HepG2 (cell line): ENCODE results near the gene OR1I1. TPM values are rescaled to one million over a fixed set of nuclear protein-coding genes. Genes with fewer than 3 reads are reported as not detected.

Experiments
- CREB1 ChIP-seq, 2 experiments: fragments of 450-650 bp in 1 of 2; IDR thresholded peaks; 2 replicates each; pipeline ENCODE4 v1.6.1; 2016 to 2017; ENCODE audit warnings: control low read depth in 1 of 2, mild to moderate bottlenecking in 1 of 2, missing compliant biosample characterization in 1 of 2, missing genetic modification characterization in 1 of 2
- ETV5 ChIP-seq: IDR thresholded peaks from 2 replicates; pipeline ENCODE4 v1.6.1; 2018; ENCODE audit warnings: missing biosample characterization, missing genetic modification reagents, inconsistent platforms, borderline replicate concordance
- FOXA3 ChIP-seq: IDR thresholded peaks from 2 replicates; pipeline ENCODE4 v1.6.1; 2016; ENCODE audit warnings: missing genetic modification reagents, missing compliant biosample characterization
- GABPA ChIP-seq, 2 experiments: IDR thresholded peaks; 2 replicates each; pipeline ENCODE4 v1.6.1; 2011 to 2016; ENCODE audit warnings: low read depth in 2 of 2, low read length in 1 of 2, missing biosample characterization in 1 of 2, missing genetic modification characterization in 1 of 2
- HCFC1 ChIP-seq: fragments of 150-350 bp; IDR thresholded peaks from 2 replicates; pipeline ENCODE4 v1.6.1; 2014; ENCODE audit warnings: low read depth, low read length
- IRX3 ChIP-seq: sonication (generic); formaldehyde crosslinking; IDR thresholded peaks from 2 replicates; pipeline ENCODE4 v1.8.1; 2023; ENCODE audit warnings: mild to moderate bottlenecking, low read depth, missing genetic modification reagents, borderline replicate concordance
- LCORL ChIP-seq, 2 experiments: fragments of 450-650 bp in 1 of 2; sonication (generic) in 1 of 2; formaldehyde crosslinking in 1 of 2; IDR thresholded peaks; 2 replicates each; pipeline versions ENCODE4 v1.5.0 to v1.6.1; 2017 to 2020; ENCODE audit warnings: antibody characterized with exemption in 1 of 2, missing genetic modification reagents in 1 of 2
- MATR3 ChIP-seq: sonication (generic); formaldehyde crosslinking; IDR thresholded peaks from 2 replicates; pipeline ENCODE4 v1.4.0; 2020; ENCODE audit warnings: missing genetic modification reagents
- MED1 ChIP-seq: sonication (generic); formaldehyde crosslinking; IDR thresholded peaks from 2 replicates; pipeline ENCODE4 v1.4.0; 2020; ENCODE audit warnings: missing genetic modification reagents
- PAF1 ChIP-seq: IDR thresholded peaks from 2 replicates; pipeline ENCODE4 v1.6.1; 2016; ENCODE audit warnings: missing genetic modification reagents, missing compliant biosample characterization
- PCBP1 ChIP-seq: fragments of 200-400 bp; formaldehyde crosslinking; IDR thresholded peaks from 2 replicates; pipeline ENCODE4 v1.6.1; 2017; ENCODE audit warnings: mild to moderate bottlenecking, low read depth, low read length, borderline replicate concordance
- PCBP2 ChIP-seq: fragments of 200-400 bp; formaldehyde crosslinking; optimal IDR thresholded peaks from 2 replicates; pipeline ENCODE3; 2018; ENCODE audit warnings: low read length, low read depth; ENCODE audit not compliant: poor library complexity, severe bottlenecking
- PHF8 ChIP-seq: sonication (generic); formaldehyde crosslinking; IDR thresholded peaks from 2 replicates; pipeline ENCODE4 v1.5.0; 2020; ENCODE audit warnings: missing genetic modification reagents
- SMARCE1 ChIP-seq: fragments of 450-650 bp; IDR thresholded peaks from 2 replicates; pipeline ENCODE4 v1.6.1; 2017; ENCODE audit warnings: borderline replicate concordance
- TBX2 ChIP-seq: sonication (generic); formaldehyde crosslinking; IDR thresholded peaks from 2 replicates; pipeline ENCODE4 v1.5.0; 2020; ENCODE audit warnings: missing genetic modification reagents, mild to moderate bottlenecking, borderline replicate concordance
- TFDP1 ChIP-seq: IDR thresholded peaks from 2 replicates; pipeline ENCODE4 v1.6.1; 2016; ENCODE audit warnings: missing compliant biosample characterization, missing genetic modification reagents, borderline replicate concordance
- polyA plus RNA-seq, 8 experiments: library from polyadenylated mRNA; depleted of rRNA in 3 of 8; stranded (reverse) in 7 of 8; unstranded in 1 of 8; fragments of >200 nt; fragmentation: Illumina TruSeq in 4 of 8; extraction: Trizol in 4 of 8; gene quantifications; 2 replicates each; pipeline versions ENCODE4 v1.2.1 to v1.2.3, GENCODE V29; 2011 to 2016; ENCODE audit warnings: low read depth in 4 of 8, missing spikeins in 1 of 8, mixed read lengths in 1 of 8; ENCODE audit not compliant: insufficient read depth in 1 of 8
- total RNA-seq, 5 experiments: library from RNA; depleted of rRNA; stranded (reverse); fragments of >200 nt; fragmentation: Illumina TruSeq; extraction: Trizol; gene quantifications; 2 replicates each; pipeline ENCODE4 v1.2.3, GENCODE V29; 2016; ENCODE audit warnings: low read depth in 1 of 5
- TF ChIP-seq, protein P1 (sequence below): sonication (generic); formaldehyde crosslinking; IDR thresholded peaks from 2 replicates; pipeline ENCODE4 v1.4.0; 2020; ENCODE audit warnings: mild to moderate bottlenecking, missing genetic modification reagents
- TF ChIP-seq, protein P2 (sequence below): sonication (generic); formaldehyde crosslinking; conservative IDR thresholded peaks from 2 replicates; pipeline ENCODE4 v1.4.0; 2020; ENCODE audit warnings: missing genetic modification reagents
- TF ChIP-seq, protein P3 (sequence below): IDR thresholded peaks from 2 replicates; pipeline ENCODE4 v1.6.1; 2016; ENCODE audit warnings: low read depth, borderline replicate concordance
- TF ChIP-seq, protein P4 (sequence below): sonication (generic); formaldehyde crosslinking; IDR thresholded peaks from 2 replicates; pipeline ENCODE4 v1.4.0; 2020; ENCODE audit warnings: missing genetic modification reagents

The OR1I1 gene
- total and polyA plus RNA-seq, 2 of the 13 experiments (the other 11 are each of a cell fraction or from before 2014, with no cell fraction given): not detected

- TF ChIP-seq, protein P1, sequence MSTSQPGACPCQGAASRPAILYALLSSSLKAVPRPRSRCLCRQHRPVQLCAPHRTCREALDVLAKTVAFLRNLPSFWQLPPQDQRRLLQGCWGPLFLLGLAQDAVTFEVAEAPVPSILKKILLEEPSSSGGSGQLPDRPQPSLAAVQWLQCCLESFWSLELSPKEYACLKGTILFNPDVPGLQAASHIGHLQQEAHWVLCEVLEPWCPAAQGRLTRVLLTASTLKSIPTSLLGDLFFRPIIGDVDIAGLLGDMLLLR: no peak
- TF ChIP-seq FOXA3 (CRISPR knock-in tag) (no peak), CREB1 (IDR thresholded peaks at IDR 0.05) (no peak), CREB1 (CRISPR knock-in tag; IDR thresholded peaks at IDR 0.05) (peak; percentile 28; the same call in 1 of the 2 replicates), LCORL (IDR thresholded peaks at IDR 0.05) (no peak), LCORL (CRISPR knock-in tag; IDR thresholded peaks at IDR 0.05) (no peak), IRX3 (CRISPR knock-in tag) (no peak), GABPA (IDR thresholded peaks at IDR 0.05; ENCODE audit: low read depth, low read length) (peak; percentile 28; the same call in 1 of the 2 replicates), GABPA (CRISPR knock-in tag; IDR thresholded peaks at IDR 0.05; ENCODE audit: low read depth) (peak; percentile 73), TBX2 (CRISPR knock-in tag) (peak; percentile 47; the same call in 1 of the 2 replicates), PHF8 (peak; percentile 84), PCBP2 (no peak), PAF1 (CRISPR knock-in tag) (no peak), TFDP1 (CRISPR knock-in tag) (0 out of 2 replicates have a peak, but pooled peaks have one; percentile 45), SMARCE1 (no peak), ETV5 (0 out of 2 replicates have a peak, but pooled peaks have one; percentile 18), MED1 (CRISPR knock-in tag) (no peak), PCBP1 (no peak), MATR3 (CRISPR knock-in tag) (no peak), HCFC1 (peak; percentile 50; the same call in 1 of the 2 replicates)
- TF ChIP-seq, protein P2, sequence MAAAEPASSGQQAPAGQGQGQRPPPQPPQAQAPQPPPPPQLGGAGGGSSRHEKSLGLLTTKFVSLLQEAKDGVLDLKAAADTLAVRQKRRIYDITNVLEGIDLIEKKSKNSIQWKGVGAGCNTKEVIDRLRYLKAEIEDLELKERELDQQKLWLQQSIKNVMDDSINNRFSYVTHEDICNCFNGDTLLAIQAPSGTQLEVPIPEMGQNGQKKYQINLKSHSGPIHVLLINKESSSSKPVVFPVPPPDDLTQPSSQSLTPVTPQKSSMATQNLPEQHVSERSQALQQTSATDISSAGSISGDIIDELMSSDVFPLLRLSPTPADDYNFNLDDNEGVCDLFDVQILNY: peak; percentile 55; the same call in 1 of the 2 replicates
- TF ChIP-seq, protein P3, sequence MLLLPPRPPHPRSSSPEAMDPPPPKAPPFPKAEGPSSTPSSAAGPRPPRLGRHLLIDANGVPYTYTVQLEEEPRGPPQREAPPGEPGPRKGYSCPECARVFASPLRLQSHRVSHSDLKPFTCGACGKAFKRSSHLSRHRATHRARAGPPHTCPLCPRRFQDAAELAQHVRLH (CRISPR knock-in tag): no peak
- TF ChIP-seq, protein P4, sequence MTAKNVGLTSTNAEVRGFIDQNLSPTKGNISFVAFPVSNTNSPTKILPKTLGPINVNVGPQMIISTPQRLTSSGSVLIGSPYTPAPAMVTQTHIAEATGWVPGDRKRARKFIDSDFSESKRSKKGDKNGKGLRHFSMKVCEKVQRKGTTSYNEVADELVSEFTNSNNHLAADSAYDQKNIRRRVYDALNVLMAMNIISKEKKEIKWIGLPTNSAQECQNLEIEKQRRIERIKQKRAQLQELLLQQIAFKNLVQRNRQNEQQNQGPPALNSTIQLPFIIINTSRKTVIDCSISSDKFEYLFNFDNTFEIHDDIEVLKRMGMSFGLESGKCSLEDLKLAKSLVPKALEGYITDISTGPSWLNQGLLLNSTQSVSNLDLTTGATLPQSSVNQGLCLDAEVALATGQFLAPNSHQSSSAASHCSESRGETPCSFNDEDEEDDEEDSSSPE (CRISPR knock-in tag): peak; percentile 58; the same call in 1 of the 2 replicates
Measured at GRCh38 chr19:15107061-15108010, 25.3 kb downstream of the OR1I1 start, which contains the start of gene SYDE1 (continued).
